HG02571 (cell line): ENCODE data around the gene RBMS2.
"Not testable (repeated sequence)": the region's sequence is repeated elsewhere in the genome, so short reads cannot be mapped to it uniquely, and the experiment has no call there.

Experiments
- ATAC-seq: cut with Tn5 transposase; IDR thresholded peaks from one replicate; pipeline ENCODE4 v1.9.1; 2021; ENCODE audit warnings: mild to moderate bottlenecking, moderate library complexity; ENCODE audit not compliant: unreplicated experiment

The RBMS2 gene

DNA sequence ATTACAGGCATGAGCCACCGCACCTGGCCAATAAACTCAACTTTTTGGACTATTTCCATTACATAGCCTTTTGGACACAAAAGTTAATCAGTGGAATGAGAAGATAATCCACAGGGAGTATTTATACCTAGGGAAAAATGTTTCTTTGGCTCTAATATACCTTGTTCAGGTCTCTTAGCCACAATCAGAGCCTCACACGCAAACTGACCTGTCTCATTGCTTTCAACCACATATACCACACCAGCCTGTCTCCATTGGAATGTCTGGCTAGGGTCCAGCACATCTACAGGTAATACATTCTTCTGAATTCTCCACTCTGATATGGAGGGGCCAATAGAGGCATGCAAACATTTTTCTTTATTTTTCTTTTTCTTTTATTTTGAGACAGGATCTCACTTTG lies 3.8 kb upstream of the RBMS2 start:
- no peak for ATAC-seq

DNA sequence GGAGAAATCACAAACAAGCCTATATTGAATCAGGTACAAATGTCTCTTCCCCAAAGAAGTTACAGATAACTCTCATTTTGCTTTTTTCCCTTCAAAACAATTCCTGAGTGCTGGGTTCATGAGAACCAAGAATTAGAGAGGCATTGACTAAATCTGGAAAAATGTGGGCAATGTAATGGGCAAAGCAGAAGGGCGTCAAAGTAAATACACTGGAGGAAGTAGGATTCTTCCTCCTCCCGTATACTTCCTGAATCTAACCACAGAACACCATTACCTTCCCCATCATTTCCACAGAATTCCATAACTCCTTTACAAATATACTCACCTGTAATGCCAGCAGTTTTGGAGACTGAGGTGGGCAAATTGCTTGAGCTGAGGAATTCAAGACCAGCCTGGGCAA lies 3.0 kb upstream of the RBMS2 start:
- ATAC-seq, result no peak

DNA sequence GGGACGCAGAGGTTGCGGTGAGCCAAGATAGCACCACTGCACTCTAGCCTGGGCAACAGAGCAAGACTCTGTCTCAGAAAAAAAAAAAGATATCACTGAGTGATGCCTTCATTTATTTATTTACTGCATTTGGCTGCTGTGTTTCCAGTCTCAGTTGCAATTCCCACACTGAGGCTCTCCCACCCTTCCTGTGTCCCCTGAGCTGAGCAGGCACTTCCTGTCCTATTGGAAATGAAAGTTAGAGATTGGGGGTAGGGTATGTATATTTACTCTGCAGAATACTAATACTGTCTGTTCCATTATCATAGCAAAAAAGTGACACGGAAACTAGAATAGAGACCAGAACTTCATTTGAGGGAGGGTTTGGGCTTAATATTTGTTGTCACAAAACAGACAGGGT lies 1.6 kb upstream of the RBMS2 start:
- ATAC-seq, result no peak

DNA sequence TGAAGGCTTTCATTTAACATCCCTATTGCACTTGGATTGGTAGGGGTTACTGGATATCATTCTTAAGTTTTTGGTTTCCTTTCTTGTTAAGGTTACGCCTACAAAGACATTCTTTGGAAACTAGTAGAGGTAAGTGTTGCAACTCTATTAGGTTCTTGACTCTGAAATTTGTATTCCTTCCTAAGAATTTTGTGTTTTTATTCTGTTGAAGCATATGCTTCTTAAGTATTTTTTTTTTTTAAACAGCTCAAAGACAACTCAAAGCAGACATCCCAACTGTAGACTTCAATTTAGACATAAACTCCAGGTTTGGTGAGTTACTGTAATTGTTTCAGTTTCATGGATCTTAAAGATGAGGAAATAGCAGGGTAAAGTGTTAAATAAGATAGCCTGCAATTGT lies 1.1 kb upstream of the RBMS2 start:
- no peak for ATAC-seq

DNA sequence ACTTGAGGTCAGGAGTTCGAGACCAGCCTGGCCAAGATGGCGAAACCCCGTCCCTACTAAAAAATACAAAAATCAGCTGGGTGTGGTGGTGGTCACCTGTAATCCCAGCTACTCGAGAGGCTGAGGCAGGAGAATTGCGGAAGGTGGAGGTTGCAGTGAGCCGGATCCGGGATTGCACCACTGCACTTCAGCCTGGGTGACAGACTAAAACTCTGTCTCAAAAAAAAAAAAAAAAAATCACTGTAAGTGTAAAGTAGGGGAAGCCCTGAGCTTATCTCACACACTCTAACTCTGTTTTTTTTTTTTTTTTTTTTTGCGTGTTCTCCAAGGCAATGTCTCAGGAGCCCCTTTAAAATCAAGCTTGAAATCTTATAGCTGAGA lies 421 bp upstream of the RBMS2 start:
- ATAC-seq, result no peak

DNA sequence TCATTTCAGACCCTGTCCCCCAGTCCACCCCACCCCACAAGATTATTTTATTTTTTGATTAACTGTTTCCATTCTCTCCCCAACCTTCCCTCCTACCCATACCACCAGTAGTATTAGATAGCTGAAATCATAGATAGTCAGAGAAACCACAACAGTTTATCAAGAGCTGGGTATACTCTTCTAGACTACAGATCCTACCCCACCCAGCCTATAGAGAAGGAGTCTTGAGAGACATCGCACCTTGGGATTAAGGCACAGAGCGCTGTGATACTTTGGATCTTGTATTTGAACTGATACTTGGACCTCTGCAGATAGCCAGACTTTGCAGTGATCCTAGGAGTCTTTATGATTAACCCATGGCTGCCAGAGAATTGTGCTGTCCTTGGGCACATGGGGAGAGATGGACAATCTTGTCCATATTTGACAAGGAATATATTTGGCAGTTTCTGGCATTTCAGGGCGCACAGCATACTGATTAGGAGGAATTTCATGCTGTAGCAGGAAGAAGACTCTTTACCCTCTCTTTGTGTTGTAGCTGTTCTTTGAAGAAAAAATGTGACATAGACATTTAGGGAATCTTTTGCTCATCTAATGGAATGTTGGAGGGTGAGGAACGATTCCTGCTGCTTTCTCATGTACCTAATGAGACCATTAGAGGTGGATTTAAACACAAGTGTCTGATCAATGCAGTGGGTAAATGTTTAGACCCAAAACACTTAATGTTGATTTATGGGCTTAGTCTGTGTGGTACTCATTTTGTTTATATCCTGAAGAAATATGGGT lies 982 bp downstream of the RBMS2 start:
- ATAC-seq, result no peak

DNA sequence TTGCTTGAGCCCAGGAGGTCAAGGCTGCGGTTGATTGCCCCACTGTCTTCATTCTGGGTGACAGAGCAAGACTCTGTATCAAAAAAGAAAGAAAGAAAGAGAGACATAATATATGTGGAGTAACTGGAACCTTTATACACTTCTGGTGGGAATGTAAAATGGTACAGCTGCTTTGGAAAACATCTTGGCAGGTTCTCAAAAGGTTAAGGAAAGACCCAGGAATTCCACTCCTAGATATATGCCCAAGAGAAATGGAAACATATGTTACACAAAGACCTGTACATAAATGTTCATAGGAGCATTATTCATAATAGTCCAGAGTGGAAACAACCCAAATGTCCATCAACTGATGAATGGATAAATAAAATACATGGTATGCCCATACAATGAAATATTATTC lies 7.2 kb downstream of the RBMS2 start:
- ATAC-seq, result no peak

DNA sequence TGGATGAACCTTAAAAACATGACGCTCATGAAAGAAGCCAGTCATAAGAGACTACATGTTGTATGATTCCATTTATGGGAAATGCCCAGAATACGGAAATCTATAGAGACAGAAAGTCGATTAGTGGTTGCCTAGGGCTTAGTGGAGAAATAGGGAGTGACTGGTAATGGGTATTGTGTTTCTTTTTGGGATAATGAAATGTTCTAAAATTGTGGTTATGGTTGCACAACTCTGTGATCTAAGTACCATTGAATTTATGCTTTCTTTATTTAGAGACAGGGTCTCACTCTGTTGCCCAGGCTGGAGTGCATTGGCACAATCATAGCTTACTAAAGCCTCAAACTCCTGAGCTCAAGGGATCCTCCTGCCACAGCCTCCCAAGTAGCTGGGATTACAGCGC lies 8.0 kb downstream of the RBMS2 start:
- ATAC-seq, result no peak

DNA sequence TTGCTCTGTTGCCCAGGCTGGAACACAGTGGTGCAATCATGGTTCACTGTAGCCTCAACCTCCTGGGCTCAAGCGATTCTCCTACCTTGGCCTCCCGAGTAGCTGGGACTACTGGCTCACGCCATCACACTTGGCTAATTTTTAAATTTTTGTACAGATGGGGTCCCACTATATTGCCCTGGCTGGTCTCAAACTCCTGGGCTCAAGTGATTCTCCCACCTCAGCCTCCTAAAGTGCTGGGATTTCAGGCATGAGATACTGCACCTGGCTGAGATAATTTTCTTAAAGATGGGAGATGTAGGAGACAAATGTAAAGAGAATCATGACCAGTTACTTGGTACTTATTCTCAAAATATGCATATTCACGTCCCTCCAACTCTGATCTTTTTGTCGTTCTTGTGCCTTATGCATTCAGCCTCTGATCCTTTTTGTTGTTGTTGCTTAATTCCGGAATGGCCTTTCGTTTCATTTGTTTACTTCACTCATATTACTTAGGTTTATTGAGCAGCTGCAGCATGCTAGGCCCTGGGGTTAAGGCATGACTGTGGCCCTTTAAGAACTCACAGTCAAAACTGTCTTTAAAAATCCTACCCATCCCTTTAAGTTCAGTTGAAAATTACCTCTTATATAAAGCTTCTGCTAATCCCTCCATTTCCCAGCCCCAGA lies 8.9 kb downstream of the RBMS2 start:
- ATAC-seq, result no peak

DNA sequence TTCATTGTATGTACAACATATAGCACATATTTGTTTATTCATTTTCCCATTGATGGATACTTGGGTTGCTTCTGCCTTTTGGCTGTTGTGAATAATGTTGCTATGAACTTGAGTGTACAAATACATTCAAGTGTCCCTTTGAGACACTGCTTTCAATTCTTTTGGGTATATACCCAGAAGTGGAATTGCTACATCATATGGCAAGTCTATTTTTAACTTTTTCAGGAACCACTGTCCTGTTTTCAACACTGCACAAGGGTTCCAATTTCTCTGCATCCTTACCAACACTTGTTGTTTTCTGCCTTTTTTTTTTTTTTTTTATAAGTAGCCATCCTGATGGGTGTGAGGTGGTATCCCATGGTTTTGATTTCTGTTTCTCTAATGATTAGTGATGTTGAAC lies 15.9 kb downstream of the RBMS2 start:
- no peak for ATAC-seq

DNA sequence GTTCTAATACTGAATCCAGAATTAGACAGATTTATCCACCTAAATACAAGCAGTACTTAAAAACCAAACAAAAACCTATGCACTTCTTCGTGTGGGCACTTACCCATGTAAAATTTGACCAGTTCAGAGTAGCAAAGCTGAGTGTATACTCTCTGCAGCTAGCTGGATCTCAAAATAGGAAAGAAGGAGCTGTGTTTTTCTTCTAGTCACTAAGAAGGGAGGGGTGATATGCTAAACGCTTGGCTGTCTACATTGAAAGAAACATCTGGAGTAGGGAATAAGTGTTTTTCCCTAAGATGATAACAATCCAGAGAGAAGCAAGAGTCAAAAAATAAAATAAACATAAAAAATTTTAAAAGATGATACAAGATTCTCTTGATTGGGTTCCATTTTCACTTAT lies 20.0 kb downstream of the RBMS2 start:
- ATAC-seq, result no peak

DNA sequence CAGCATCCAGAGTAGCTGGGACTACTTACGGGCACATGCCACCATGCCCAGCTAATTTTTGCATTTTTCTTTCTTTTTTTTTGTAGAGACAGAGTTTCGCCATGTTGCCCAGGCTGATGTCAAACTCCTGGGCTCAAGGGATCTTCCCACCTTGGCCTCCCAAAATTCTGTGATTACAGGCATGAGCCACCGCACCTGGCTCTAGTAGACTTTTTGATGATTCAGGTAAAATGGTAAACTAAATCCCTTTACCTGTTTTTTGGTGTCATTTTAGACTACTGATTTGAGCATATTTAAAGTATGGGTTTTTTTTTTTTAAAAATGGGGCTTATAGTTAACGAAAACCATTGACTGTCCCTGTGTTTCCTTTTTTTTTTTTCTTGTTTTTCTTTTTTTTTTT lies 20.5 kb downstream of the RBMS2 start:
- no peak for ATAC-seq

DNA sequence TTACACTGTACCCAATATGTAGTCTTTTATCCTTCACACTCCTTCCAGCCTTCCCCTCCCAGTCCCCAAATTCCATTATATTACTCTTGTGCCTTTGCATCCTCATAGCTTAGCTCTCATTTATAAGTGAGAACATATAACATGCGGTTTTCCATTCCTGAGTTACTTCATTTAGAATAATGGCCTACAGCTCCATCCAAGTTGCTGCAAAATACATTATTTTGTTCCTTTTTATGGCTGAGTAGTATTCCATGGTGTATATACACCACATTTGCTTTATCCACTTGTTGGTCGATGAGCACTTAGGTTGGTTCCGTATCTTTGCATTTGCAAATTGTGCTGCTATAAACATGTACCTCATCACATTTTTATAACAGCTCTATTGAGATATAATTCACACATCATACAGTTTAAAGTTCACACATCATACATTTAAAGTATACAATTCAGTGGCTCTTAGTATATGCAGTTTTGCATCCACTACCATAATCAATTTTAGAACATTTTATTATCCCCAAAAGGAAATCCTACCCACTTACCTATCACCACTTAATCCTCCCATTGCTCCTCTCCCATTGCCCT lies 23.5 kb downstream of the RBMS2 start:
- ATAC-seq, result no peak

DNA sequence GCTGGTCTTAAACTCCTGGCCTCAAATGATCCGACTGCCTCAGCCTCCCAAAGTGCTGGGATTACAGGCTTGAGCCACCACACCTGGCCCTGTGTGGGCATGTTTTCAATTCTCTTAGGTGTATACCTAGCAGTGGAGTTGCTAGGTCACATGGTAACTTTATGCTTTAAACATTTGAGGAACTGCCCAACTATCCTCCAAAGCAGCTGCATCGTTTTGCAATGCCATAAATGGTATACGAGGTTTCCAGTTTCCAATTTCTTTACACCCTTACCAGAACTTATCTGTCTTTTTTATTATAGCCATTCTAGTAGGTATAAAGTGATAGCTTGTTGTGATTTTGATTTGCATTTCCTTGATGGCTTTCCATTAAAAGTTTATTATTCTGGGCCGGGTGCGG lies 25.1 kb downstream of the RBMS2 start:
- ATAC-seq, result no peak

DNA sequence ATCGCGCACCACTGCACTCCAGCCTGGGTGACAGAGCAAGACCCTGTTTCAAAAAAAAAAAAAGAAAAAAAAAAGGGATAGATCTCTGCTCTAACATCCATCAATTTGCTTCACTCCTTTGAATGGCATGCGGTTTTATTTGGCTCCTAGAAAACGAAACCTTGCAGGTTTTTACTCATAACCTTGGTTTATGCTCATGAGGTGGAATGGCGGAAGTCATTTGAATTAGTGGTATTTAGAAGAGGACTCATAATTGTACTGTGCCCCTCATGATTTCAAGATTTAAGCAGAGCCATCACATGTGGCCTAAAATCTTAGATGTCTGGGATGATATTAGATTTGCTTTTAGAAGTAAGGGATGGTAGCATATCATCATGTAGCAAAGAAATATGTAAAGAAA lies 29.4 kb downstream of the RBMS2 start:
- no peak for ATAC-seq

DNA sequence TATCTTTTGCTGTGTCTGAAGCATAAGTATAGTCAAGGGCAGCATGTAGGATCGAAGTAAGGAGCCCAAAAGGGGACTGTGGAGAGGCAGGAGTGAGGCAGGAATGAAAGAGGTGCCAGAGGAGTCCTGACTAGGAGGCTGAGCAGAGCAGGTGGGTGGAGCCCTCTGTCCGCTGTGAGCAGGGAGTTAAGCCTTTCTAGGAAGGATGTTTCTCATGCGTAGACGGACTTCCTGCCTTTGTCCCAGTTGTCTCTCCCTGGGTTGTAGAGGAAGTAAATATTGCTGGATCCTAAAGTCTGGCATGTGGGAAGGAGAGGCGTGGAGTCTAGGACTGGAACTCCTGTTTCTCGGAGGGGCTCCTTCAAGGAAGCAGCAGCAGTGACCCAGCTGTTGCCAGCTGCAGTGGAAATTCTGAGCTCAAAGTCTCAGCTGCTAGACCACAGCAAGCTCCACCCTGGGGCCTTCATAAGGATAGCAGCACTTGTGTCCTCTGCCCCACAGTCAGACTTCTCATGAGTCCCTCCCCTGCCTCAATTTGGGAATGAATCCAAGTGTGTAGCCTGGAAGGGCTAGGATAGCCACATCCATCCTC lies 44.0 kb downstream of the RBMS2 start:
- ATAC-seq, result no peak

DNA sequence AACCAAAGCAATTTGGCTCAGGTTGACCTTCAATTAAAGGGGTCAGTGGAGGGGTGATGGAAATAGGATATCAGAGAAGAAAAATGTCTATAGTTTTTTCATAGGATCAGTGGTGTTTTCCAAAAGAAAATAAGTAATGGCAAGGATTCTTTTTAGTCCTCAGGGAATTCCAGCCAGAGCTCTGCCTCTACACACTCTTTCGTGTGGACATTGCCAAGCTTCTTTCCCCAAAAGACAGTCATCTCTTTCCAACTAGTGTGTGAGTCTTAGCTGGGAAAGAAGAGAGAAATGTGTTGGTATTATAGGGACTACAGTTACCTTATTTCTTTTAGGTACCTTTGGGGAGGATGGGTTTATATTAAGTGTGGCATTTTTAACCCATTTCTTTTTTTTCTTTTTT lies 46.5 kb downstream of the RBMS2 start:
- ATAC-seq, result no peak

DNA sequence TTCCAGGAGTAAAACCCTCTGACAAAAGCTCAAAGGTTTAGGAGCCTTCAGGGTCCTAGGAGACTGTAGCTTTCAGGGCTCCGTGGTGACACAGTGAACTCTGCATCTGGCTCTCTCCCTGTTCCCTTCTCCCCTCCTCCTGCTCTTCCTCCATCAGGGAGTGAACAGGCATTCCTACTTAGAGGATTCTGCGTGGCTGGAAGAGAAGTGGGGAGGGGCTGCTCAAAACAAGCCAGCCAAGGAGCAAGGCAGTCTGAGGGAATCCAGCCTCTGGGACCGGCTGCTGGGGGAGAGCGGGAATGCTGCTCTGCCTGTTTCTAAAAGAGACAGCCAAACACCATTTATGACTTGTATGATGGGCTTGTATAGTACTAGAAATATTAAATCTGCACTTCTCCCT lies 49.5 kb downstream of the RBMS2 start:
- no peak for ATAC-seq

DNA sequence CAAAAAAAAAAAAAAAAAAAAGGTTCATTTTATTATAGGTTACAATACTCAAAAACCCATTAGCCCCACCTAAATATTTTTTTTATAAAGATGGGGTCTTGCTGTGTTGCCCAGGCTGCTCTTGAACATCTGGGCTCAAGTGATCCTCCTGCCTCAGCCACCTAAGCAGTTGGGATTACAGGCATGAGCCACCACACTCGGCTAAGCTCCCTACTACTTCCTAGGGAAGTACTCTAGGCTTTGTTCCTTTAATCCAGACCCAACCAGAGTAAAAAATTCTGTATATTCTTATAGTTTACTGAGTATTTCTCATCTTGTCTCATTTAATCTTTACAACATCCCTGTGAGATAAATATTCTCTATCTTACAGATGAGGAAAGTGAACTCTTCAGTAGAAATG lies 50.7 kb downstream of the RBMS2 start:
- ATAC-seq, result no peak

DNA sequence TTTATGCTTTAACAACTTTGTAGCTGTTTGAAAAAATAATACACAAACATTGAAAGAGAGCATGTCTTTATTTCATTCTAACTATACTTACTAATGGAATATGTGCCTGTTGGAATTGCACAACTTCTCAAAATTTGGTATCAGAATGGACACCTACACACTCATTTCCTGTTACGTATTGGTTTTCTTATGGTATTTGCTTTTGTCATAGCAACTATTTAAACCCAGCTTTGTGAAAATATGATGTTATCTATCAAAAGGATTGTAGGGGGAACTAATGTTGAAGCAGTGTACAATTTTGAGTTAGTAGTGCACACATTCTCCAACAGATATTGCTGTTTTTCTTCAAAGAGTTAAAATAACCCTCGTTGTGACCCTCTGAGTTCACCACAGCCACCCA lies 52.6 kb downstream of the RBMS2 start:
- ATAC-seq, result no peak

DNA sequence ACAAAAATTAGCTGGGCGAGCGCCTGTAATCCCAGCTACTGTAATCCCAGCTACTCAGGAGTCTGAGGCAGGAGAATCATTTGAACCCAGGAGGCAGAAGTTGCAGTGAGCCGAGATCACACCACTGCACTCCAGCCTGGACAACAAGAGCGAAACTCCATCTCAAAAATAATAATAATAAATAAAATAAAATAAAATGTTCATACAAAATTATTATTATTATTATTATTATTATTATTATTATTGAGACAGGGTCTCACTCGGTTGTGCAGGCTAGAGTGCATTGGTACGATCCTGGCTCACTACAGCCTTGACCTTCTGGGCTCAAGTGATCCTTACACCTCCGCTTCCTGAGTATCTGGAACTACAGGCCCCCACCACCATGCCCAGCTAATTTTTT lies 55.6 kb downstream of the RBMS2 start:
- not testable (repeated sequence) for ATAC-seq

DNA sequence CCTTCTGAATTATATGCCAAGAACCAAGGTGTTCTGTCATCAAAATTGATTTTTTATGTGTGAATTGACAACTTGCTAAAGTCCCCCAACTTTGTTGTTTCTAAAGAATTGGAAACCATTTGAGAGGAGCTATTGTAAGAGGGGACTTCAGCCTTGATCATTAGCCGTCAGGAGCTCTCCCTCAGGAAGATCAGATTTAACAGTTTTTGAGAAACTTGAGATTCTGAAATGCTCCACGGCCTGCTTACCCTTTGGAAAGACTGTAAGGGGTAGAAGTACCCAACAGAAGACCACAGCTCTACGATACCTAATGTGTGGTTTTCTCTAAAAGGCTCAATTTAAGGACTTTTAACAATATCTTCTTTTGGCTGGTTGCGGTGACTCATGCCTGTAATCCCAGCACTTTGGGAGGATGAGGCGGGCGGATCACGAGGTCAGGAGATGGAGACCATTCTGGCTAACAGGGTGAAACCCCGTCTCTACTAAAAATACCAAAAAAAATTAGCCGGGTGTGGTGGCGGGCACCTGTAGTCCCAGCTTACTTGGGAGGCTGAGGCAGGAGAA lies 57.4 kb downstream of the RBMS2 start:
- no peak for ATAC-seq
